ENCODE results near the gene SFRP5. TPM values are rescaled to one million over a fixed set of nuclear protein-coding genes. Genes with fewer than 3 reads are reported as not detected.
A peak's percentile ranks its signal among the peaks of the same experiment; 100 is the strongest.

The SFRP5 gene
- total RNA-seq, 1 experiment from 2014 or later: 0.17 TPM

DNA sequence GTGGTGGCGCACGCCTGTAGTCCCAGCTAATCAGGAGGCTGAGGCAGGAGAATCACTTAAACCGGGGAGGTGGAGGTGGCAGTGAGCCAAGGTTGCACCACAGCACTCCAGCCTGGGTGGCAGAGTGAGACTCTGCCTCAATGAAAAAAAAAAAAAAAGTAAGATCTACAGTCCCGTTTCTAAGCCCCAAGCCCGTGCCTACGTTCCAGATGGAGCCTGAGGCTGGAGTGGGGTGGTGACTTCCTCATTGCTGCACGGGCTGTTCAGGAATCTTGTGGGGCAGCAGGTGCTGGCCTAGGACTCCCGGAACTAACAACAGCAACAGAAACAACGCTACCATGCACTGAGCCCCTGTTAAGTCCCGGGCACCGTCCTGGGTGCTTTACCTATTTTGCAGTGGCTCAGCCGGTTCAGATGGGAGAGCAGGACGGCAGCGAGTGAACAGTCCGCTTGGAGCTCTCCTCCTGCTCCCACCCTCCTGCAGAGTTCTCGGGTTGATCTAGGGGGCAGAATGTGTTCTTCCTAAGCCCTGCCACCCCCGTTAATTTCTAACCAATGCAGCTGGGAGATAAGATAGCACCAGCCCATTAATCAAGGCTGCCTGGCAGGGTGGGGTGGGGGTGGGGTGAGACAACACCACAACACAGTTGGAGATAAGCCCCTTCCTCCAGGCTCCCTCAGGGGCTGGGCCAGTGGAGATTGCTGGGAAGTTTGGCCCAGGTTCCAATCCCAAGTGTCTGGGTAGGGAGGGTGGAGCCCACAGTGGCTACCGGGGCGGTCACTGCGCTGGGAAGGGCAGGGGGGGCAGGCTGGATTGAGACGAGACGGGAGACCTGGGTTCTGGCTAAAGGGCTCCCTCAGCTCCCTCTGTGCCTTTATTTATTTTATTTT lies 17.0 kb upstream of the SFRP5 start:
- DNase-seq (ENCODE audit: low read depth): no peak

DNA sequence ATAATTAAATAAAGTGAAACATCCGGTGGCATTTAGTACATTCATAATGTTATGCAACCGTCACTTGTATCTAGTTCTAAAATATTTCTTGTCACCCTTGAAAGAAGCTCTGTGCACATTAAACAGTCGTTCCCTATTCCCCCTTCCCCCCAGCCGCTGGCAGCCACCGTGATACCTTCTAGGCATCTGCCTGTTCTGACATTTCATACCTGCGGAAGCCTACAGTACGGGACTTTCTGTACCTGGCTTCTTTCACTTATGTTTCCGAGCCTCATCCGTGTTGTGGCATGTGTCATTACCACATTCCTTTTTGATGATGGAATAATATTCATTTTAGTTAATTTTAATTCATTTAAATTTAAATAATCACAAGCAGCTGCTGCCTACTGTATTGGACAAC lies 13.9 kb upstream of the SFRP5 start:
- DNase-seq (ENCODE audit: low read depth): no peak

GRCh38 chr10:97785231-97785630 lies 13.4 kb upstream of the SFRP5 start:
- DNase-seq (ENCODE audit: low read depth): no peak

DNA sequence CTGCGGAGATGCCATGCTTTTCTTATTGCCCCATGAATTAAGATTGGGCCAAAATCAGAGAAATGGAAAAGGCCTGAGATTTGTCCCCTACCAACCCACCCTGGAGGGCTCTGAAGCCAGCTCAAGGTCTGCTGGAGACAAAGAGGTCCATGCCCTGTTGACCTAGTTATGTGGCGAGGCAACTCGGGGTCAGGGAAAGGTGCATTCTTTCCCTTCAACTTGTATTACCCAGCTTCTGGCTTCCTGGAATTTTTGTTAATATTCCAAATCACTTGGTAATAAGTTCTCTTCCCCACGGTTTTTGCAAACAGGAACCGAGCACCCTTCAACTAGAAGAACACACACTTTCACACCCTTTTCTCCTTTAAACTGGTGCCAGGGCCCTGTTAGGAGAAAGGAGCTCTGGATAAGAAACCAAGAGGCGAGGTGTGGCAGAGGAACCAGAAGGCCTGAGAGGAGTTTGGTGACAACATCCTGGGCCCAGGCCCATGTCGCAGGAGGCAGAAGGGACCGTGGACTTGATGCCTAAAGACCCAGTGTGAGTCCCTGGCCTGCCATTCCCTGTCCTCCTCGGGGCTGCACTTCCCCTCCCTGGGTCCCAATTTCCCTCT lies 12.5 kb upstream of the SFRP5 start:
- DNase-seq (ENCODE audit: low read depth): no peak

GRCh38 chr10:97782455-97783228 lies 10.8 kb upstream of the SFRP5 start:
- no peak for DNase-seq (ENCODE audit: low read depth)

DNA sequence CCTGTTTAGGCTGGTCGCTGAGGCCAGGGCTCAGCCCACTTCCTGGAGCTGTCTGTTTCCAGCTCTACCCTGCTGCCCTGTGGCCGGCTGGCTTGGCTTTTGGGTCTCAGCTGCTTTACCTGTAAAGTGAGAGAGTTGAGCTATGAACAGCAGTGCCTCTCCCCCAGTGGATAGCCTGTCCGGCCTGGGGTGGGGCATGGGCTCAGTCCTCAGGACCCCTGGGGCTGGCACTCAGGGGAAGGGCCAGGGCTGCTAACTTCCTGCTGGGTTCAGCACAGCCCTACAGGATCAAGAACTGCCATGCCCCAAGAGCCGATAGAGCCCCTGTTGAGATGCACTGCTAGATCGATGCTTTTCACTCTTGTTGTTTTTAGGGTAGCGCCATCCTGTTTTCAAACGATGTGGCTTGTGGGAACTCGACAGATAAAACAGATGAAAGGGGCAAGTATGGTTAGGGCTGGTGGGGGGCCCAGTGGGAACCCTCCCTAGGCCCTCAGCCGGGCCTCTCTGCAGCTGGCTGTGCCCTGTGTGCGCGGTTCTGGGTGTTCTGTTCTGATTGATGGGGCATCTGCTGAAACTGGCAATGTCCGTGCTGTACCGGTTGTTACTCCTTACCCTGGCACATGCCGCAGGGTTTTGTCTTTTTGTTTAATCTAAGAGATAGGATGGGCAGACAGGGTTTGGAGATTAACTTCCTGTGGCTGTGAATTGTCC lies 10.0 kb upstream of the SFRP5 start:
- DNase-seq (ENCODE audit: low read depth): no peak

DNA sequence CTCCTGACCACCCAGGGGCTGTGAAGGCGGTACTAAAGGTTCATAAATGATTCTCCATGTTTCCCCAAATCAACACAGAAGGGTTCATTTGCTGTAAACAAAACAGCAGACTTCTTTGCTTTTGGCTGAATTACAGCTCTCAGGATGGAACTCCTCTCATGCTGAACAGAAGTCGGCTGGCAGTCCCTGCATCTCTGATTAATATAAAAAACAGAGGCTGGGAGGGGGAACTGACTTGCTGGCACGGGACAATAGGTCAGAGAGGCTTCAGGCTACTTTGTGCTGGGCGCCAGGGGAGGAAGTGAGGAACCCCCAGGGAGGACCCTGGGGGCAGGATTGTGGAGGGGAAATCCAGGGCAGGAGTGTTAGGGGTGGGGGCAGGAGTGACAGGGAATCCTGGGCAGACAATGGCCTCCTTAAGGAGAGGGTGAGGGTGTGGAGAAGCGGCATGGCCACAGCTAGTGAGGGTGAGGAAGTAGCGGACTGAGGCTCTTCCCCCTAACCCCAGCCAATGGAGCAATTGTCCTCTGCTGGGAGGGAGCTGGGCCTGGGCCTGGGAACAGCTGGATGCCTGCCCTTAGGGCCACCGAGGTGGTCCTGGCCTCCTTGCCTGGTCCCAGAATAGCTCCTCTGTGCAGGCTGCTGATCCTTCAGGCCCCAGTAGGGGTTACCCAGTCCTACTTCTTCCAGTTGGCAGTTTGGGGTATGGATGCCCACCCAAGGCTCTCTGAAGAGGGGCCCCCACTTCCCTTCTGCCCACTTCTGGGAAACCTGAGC lies 9.2 kb upstream of the SFRP5 start:
- no peak for DNase-seq (ENCODE audit: low read depth)

- no peak for DNase-seq (ENCODE audit: low read depth)
Observed at GRCh38 chr10:97779975-97780374, 8.2 kb upstream of the SFRP5 start.

GRCh38 chr10:97779492-97779891 lies 7.7 kb upstream of the SFRP5 start:
- DNase-seq (ENCODE audit: low read depth): no peak

GRCh38 chr10:97778452-97779302 lies 6.9 kb upstream of the SFRP5 start:
- DNase-seq (ENCODE audit: low read depth): no peak

GRCh38 chr10:97777143-97777542 lies 5.3 kb upstream of the SFRP5 start:
- DNase-seq (ENCODE audit: low read depth): no peak

- no peak for DNase-seq (ENCODE audit: low read depth)
Observed at GRCh38 chr10:97774811-97775294, 3.1 kb upstream of the SFRP5 start.

- no peak for DNase-seq (ENCODE audit: low read depth)
Observed at GRCh38 chr10:97773096-97773495, 1.3 kb upstream of the SFRP5 start.

DNA sequence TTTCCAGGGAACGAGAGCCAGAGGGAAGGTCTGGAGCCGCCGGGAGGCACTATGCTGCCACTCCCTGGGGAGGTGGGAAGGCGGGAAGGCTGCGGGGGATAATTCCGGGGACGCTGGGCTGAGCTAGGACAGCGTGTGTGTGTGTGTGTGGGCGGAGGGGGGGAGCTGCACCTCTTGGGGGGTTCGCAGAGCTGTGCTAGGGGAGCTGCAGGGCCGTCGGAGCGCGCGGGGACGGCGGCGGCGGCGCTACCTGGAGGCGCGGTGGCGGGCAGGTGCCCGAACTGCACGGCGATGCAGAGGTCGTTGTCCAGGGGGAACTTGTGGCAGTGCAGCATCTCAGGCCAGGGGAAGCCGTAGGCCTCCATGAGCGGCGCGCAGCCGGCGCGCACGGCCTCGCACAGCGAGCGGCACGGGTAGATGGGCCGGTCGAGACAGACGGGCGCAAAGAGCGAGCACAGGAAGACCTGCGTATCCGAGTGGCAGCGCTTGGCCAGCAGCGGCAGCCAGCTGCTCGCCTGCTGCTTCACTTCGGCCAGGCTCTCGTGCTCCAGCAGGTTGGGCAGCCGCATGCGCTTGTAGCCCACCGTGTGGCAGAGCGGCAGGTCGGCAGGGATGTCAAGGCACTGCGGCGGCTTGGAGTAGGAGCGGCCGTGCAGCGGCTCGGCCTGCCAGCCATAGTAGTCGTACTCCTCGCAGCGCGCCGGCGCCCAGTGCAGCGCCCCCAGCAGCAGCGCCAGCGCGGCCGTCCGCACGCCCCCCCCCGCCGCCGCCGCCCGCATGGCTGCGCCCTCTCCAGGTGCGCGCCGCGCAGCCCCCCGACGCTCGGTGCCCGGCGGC lies 526 bp downstream of the SFRP5 start:
- peak; percentile 17 for DNase-seq (ENCODE audit: low read depth)

- no peak for DNase-seq (ENCODE audit: low read depth)
Observed at GRCh38 chr10:97770255-97770654, 1.5 kb downstream of the SFRP5 start.

DNA sequence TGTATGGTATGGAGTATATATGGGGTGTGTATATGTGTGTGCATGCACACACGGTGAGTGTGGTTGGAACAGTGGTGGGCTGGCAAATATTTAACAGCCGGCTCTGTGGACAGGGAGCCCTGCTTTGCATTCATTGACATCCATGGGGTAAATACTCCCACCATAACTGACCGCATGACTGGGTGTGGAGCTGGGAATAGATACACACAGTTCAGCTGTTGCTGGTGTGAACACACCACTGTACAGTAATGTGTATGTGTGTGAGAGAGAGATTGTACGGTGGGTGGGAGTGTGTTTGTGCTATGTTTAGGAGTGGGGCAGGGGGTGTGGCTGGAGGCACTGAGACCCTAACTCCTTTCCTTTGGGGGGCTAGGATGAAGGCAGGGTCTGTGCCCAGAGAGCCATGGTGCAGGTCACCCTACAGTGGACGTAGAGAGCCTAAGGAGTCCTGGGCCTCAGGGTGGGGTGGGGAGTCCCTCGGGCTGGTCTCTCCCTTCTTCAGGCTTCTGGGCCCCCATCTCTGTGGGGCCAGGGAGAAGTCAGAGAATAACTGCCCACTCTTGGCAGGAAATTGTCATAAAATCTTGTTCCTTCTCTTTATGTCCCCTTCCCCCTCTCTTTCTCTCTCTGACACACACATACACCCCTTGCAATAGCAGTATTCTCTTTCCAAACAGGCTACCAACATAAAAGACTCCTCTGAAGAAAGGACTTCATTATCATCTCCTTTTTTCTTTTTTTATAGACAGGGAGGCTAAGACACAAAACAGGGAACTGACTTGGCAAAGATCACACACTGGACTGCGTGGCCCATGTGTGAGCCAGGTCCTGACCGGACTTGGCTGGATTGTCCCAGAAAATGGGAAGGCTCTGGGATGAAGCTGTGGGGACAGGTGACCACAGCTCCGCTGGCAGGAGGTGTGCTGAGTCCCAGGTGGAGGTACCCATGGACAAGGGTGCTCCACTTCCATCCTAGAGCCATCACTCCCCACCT lies 3.2 kb downstream of the SFRP5 start:
- no peak for DNase-seq (ENCODE audit: low read depth)

Measured in LHCN-M2 (cell line).